Mesodermal cell (in vitro differentiated cells): Measurements from ENCODE around the gene UBE2D1.
A peak's percentile ranks its signal among the peaks of the same experiment; 100 is the strongest.

Experiments used
- H3K27ac ChIP-seq: 2 replicates; pipeline ENCODE4 v1.7.0; 2013; ENCODE audit warnings: mild to moderate bottlenecking, low read depth, low read length, moderate library complexity; ENCODE audit not compliant: severe bottlenecking
- H3K36me3 ChIP-seq: 2 replicates; pipeline ENCODE4 v1.7.1; 2013; ENCODE audit warnings: mild to moderate bottlenecking, low read length, moderate library complexity; ENCODE audit not compliant: control insufficient read depth, insufficient read depth
- H3K4me1 ChIP-seq: one replicate; pipeline ENCODE4 v1.7.1; 2013; ENCODE audit warnings: mild to moderate bottlenecking, low read length; ENCODE audit not compliant: insufficient read depth, control insufficient read depth, poor library complexity, severe bottlenecking
- H3K4me3 ChIP-seq: 2 replicates; pipeline ENCODE4 v1.7.0; 2013; ENCODE audit warnings: low read length, control low read depth, mild to moderate bottlenecking; ENCODE audit not compliant: insufficient read depth, poor library complexity, severe bottlenecking; ENCODE audit errors: extremely low read depth
- H3K9me3 ChIP-seq: 2 replicates; pipeline ENCODE4 v1.7.1; 2013; ENCODE audit warnings: mild to moderate bottlenecking, low read length, moderate library complexity; ENCODE audit not compliant: control insufficient read depth
- WGBS, 2 experiments: methylation state at CpG; one replicate each; pipeline ENCODE4 v1.1.5; 2013; ENCODE audit warnings: missing lambda C conversion rate in 2 of 2; ENCODE audit not compliant: insufficient coverage in 2 of 2; 5-methylcytosine and 5-hydroxymethylcytosine counted together

UBE2D1 gene

DNA sequence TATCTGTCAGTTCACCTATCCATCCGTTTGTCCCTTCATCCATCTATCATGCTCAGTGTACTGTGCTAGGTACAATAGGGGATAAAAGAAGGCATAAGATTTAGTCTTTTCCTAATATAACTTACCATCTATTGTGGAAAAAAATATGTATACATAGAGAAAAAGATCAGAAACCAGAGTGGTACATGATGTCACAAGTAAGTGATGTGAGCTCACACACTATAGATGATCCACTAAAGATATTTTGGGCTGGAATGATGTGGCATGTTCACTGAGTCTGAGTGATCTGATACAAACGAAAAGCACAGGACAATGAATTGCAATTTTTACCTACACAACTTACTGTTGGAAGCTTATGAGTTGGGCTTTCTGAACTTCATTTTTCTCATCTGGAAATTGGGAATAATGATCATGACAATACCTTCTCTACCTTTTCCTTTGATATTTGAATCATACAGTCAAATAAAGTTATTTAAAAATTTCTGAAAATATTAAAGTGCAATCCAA lies 47.7 kb downstream of the UBE2D1 start:
- H3K4me1 ChIP-seq, result peaks cover 6% of the 10 kb centered on the region
- peaks cover 8% of the 10 kb centered on the region for H3K36me3 ChIP-seq
- no peak overlapping the region for H3K4me3 ChIP-seq
- no peak overlapping the region for H3K27ac ChIP-seq
- WGBS, 2 experiments, result no CpG with 5 or more reads among the region's 2 CpGs
- no peaks in the 10 kb centered on the region for H3K9me3 ChIP-seq

DNA sequence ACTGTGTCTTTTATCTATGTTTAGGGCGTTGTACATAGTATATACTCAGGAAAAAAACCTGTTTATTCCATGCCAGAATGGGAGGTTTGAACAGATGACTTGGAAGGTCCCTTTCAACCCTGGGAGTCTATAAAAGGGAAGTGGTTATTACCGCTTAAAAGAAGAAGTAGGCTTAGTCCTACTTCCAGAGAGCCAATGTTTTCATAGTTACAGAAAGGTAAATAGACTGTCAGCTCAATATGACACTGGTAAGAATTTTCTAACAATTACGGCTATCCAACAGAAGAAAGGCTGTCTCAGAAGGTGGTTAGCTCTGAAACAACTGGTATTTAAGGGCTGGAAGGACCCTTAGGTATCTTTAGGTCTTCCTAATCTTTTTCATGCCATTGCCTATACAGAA lies 49.3 kb downstream of the UBE2D1 start:
- H3K4me1 ChIP-seq, result peaks cover 6% of the 10 kb centered on the region
- no peak overlapping the region for H3K27ac ChIP-seq
- peaks cover 19% of the 10 kb centered on the region for H3K36me3 ChIP-seq
- peak overlapping the region; percentile 59 for H3K4me3 ChIP-seq
- no peaks in the 10 kb centered on the region for H3K9me3 ChIP-seq
- WGBS, 2 experiments, result 80% methylated on average over 2 of the region's 3 CpGs; no CpG with 5 or more reads in 1 of the 2 experiments

DNA sequence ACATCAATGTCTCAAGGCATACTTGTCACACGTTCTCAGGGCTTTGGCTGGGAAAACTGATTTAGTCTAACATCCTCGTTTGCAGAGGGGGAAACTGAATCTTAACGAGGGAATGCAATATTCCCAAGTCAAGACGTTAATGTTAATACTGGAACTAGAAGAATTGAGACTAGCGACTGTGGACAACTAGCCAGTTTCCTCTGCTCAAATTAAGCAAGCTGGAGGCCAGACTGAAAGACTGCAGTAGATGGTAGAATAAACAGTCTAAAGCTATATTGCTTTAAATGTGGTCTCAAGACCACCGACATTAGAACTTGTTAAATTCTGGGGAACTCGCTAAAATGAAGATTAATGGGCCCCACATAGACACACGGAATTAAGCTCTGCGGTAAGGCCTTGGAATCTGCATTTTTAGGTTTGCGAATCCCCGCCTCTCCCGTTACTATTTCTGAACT lies 49.8 kb downstream of the UBE2D1 start:
- H3K9me3 ChIP-seq, result no peaks in the 10 kb centered on the region
- H3K27ac ChIP-seq, result peak overlapping the region; percentile 71
- H3K4me1 ChIP-seq, result peaks cover 6% of the 10 kb centered on the region
- H3K4me3 ChIP-seq, result peak overlapping the region; percentile 59
- WGBS, 2 experiments, result 17 to 26% methylated on average over 10 to 12 of the region's 12 CpGs
- H3K36me3 ChIP-seq, result peaks cover 23% of the 10 kb centered on the region

DNA sequence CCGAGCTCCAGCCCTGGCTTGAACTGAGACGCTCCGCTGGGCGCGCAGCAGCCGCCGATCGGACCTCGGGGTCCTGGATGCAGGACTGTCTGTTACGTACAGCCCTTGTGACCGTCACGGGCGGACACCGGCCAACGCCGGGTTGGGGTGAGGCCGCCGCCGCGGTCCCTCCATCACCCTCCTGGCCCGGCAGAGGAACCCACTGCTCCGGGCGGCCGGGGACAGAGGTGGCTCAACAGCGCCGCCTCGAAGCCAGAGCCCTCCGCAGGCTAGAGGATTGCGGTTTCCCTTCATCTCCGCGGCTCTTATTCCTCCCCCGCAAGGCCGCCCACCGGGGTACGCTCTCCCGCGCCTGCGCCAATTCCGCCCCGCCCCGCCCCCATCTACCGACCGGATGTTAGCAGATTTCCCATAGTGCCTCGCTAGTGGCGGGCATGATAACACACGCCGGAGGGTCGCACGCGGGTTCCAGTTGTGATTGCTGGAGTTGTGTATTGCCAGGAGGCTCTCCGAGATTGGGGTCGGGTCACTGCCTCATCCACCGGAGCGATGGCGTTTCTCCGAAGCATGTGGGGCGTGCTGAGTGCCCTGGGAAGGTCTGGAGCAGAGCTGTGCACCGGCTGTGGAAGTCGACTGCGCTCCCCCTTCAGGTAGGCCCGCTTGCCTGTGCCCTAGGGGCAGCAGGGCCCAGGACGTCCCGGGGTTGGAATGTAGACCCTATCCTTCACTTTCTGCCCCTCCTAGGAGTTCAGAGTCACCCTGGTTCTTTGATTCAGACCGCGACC lies 50.4 kb downstream of the UBE2D1 start, which contains the start of gene TFAM:
Gene TFAM (plus strand): TSS at position 412 of the 785 bp plus-strand sequence. CDS start 138 bp downstream, at position 550.
- peak within 1 kb of the TSS; percentile 59 for H3K4me3 ChIP-seq
- peaks cover 6% of the 10 kb centered on the region for H3K4me1 ChIP-seq
- peaks cover 25% of the 10 kb centered on the region for H3K36me3 ChIP-seq
- H3K27ac ChIP-seq, result peak within 1 kb of the TSS; percentile 71
- H3K9me3 ChIP-seq, result no peaks in the 10 kb centered on the region
- 0% methylated on average over 46 to 48 of the region's 65 CpGs for WGBS, 2 experiments

DNA sequence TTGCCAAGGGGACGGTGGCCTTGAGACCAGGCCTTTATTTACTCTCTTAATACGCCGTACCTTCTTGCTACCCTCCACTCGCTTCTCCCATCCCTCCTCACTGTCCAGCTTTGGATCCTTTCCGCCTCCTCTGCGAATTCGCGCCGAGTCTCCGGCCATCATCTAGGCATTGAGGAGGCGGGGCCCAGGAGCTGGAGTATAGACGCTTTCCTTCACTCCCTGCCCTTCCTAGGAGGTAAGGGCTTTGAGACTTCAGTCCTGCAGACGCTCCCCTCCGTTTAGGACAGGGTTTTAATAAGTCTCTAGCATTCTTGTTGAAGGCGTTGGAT lies 50.9 kb downstream of the UBE2D1 start:
- 0% methylated on average over 8 to 10 of the region's 15 CpGs for WGBS, 2 experiments
- peaks cover 6% of the 10 kb centered on the region for H3K4me1 ChIP-seq
- H3K27ac ChIP-seq, result peak overlapping the region; percentile 71
- H3K9me3 ChIP-seq, result no peaks in the 10 kb centered on the region
- peak overlapping the region; percentile 59 for H3K4me3 ChIP-seq
- H3K36me3 ChIP-seq, result peaks cover 25% of the 10 kb centered on the region

DNA sequence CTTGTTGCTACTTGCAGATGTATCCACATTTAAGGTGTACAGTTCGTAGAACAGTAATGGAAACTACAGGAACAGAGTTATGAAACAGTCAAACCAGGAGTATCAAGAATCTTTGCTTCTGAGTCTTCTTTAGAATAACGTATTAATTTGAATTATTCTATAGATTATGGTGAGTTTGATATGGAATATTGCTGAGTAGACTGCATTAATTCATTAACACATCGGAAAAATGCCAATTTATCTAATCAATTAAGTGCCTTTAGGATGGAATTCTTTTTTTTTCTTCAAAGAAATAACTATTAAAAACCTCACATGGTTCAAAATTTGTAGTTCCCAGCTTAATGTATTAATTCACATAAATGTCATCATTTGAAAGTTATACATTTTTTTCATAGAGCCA lies 54.2 kb downstream of the UBE2D1 start:
- no peak overlapping the region for H3K4me3 ChIP-seq

DNA sequence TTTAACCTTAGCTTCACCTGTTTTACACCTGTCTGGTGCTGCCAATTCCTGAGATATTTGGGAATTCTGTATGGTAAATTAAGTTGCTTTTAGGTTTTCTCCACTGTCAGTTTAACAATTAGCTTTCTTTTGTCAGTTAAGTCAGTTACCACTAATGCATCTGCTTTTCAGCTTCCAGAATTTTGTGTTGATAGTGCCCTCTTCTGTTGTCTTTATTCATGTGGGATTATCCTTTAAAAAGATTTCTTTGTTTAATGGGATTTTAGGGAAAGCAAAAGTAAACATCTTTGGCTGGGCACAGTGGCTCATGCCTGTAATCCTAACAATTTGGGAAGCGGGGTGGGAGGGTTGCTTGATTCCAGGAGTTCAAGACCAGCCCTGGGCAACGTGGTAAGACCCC lies 58.5 kb downstream of the UBE2D1 start:
- no CpG with 5 or more reads among the region's 2 CpGs for WGBS, 2 experiments
- H3K4me3 ChIP-seq, result no peak overlapping the region
- no peak overlapping the region for H3K27ac ChIP-seq
- peaks cover 68% of the 10 kb centered on the region for H3K36me3 ChIP-seq
- no peaks in the 10 kb centered on the region for H3K9me3 ChIP-seq
- no peaks in the 10 kb centered on the region for H3K4me1 ChIP-seq

More for the DNA sequence above, 54.2 kb downstream of the UBE2D1 start:
- H3K4me1 ChIP-seq, result peaks cover 6% of the 10 kb centered on the region
- 100% methylated on average over 1 of the region's 3 CpGs for WGBS, 2 experiments
- peaks cover 52% of the 10 kb centered on the region for H3K36me3 ChIP-seq
- H3K9me3 ChIP-seq, result no peaks in the 10 kb centered on the region
- H3K27ac ChIP-seq, result no peak overlapping the region

DNA sequence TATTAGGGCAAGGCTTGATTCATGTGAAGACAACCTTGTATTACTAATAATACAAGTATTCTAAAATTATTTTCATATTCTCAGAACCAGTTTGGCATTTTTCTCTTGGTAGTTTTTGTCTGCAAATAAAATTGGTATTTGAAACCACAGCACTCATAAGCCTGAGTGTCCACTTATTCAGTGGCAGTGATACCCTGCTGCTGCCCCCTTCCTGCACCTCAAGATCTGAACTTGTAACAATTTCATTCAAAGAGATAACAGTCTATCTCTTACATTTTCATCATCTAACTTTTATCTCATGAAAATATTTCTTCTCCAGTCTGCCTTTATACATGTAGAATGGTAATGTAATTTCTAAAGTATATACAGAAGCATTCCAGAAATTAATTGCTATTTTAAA lies 59.7 kb downstream of the UBE2D1 start:
- Histone ChIP-seq H3K9me3 (no peaks in the 10 kb centered on the region), H3K27ac (no peak overlapping the region), H3K4me3 (no peak overlapping the region), H3K4me1 (no peaks in the 10 kb centered on the region), H3K36me3 (peaks cover 58% of the 10 kb centered on the region)

DNA sequence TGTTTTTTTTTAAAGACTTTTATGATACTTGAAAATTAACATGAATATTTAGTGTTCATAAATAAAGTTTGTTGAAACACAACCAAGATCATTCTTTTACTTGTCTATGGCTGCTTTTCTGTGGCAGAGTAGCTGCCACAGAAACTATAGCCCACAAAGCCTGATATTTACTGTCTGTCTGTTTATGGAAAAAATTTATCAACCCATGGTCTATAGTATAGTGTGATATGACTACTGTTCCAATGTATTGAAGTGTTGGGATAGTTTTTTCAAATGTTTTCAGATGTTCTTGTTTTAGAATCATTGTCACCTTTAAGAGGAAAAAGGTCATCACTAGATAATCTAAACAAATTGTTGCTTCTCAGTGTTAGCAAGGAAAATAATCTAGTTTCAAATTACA lies 61.3 kb downstream of the UBE2D1 start:
- Histone ChIP-seq H3K9me3 (no peaks in the 10 kb centered on the region), H3K36me3 (peaks cover 54% of the 10 kb centered on the region), H3K4me1 (no peaks in the 10 kb centered on the region), H3K4me3 (no peak overlapping the region), H3K27ac (no peak overlapping the region)

DNA sequence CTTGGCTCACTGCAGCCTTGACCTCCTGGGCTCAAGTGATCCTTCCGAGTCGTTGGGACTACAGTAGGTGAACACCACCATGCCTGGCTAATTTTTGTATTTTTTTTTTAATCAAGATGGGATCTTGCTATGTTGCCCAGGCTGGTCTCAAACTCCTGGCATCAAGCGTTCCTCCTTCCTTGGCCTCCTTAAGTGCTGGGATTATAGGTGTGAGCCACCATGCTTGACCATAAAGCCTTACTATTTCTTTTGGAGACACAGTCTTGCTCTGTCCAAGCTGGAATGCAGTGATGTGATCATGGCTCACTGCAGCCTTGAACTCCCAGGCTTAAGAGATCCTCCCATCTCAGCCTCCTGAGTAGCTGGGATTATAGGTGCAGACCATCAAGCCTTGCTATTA lies 63.0 kb downstream of the UBE2D1 start:
- H3K27ac ChIP-seq, result no peak overlapping the region
- no peaks in the 10 kb centered on the region for H3K9me3 ChIP-seq
- H3K36me3 ChIP-seq, result peaks cover 38% of the 10 kb centered on the region
- 92 to 100% methylated on average over 1 to 3 of the region's 3 CpGs for WGBS, 2 experiments
- no peaks in the 10 kb centered on the region for H3K4me1 ChIP-seq
- no peak overlapping the region for H3K4me3 ChIP-seq

DNA sequence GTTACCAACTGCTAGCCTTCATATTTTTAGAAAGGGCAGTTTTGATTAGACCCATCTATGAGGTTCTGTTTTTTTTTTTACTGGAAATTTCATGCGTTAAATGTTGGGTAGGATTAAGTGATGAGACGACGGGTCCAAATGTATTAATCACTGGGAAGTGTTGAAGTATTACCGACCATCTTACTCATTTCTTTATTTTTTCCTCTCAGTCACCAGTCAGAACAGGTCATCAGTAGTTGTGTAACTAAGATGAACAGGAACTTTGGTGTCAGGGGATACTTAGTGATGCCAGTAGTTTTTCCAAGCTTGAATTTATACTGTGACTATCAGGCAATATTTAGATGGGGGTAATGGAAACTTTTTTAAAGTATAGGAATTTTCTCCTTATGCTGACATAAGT lies 64.6 kb downstream of the UBE2D1 start:
- H3K36me3 ChIP-seq, result peaks cover 25% of the 10 kb centered on the region
- WGBS, 2 experiments, result no CpG with 5 or more reads among the region's 4 CpGs
- H3K27ac ChIP-seq, result no peak overlapping the region
- H3K9me3 ChIP-seq, result no peaks in the 10 kb centered on the region
- no peak overlapping the region for H3K4me3 ChIP-seq
- no peaks in the 10 kb centered on the region for H3K4me1 ChIP-seq
